IMR-90 (cell line): ENCODE results near the gene KLF16.

Experiments used
- POLR2A ChIP-seq: IDR thresholded peaks from 2 replicates; pipeline ENCODE4 v1.6.1; 2012; ENCODE audit warnings: mild to moderate bottlenecking, low read depth, low read length
- RAD21 ChIP-seq: IDR thresholded peaks from 2 replicates; pipeline ENCODE4 v1.6.1; 2012; ENCODE audit warnings: low read length, improper control_type of control experiment
- RFX5 ChIP-seq: IDR thresholded peaks from 2 replicates; pipeline ENCODE4 v1.8.0; 2012; ENCODE audit warnings: low read depth, mild to moderate bottlenecking, low read length, moderate library complexity
- TF ChIP-seq, protein P1 (sequence below): conservative IDR thresholded peaks from 2 replicates; pipeline ENCODE4 v1.5.1; 2012; ENCODE audit warnings: mild to moderate bottlenecking, low read depth, low read length, improper control_type of control experiment

DNA sequence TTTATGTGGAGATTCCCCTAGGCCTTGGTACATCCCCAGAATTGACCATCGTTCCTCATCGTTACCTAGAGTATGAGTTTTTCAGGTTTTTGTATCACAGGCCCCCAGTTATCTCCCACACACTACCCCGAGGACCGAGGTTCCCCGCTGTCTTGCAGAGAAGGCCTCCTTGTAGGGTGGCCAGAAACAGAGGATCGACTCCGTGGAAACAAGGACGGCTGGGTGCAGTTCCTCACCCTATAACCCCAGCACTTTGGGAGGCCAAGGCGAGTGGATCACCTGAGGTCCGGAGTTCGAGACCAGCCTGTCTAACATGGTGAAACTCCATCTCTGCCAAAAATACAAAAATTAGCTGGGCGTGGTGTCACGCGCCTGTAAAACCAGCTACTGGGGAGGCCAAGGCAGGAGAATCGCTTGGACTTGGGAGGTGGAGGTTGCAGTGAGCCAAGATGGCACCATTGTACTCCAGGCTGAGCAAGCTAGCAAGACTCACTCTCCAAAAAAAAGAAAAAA, 42.5 kb upstream of the KLF16 start:
- TF ChIP-seq, protein P1, sequence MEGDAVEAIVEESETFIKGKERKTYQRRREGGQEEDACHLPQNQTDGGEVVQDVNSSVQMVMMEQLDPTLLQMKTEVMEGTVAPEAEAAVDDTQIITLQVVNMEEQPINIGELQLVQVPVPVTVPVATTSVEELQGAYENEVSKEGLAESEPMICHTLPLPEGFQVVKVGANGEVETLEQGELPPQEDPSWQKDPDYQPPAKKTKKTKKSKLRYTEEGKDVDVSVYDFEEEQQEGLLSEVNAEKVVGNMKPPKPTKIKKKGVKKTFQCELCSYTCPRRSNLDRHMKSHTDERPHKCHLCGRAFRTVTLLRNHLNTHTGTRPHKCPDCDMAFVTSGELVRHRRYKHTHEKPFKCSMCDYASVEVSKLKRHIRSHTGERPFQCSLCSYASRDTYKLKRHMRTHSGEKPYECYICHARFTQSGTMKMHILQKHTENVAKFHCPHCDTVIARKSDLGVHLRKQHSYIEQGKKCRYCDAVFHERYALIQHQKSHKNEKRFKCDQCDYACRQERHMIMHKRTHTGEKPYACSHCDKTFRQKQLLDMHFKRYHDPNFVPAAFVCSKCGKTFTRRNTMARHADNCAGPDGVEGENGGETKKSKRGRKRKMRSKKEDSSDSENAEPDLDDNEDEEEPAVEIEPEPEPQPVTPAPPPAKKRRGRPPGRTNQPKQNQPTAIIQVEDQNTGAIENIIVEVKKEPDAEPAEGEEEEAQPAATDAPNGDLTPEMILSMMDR = no peak
- no peak for TF ChIP-seq POLR2A
- no peak for TF ChIP-seq RAD21
- no peak for TF ChIP-seq RFX5
